Sigmoid colon (tissue), 4 donors: Measurements from ENCODE around the gene RAB3GAP2.

Source experiments
- CTCF ChIP-seq, 4 experiments: fragments of 450-650 bp in 3 of 4; fragments of 200-600 bp in 1 of 4; IDR thresholded peaks; one replicate each; pipeline ENCODE4 v1.5.1; 2016 to 2019; ENCODE audit warnings: antibody characterized with exemption in 4 of 4, mild to moderate bottlenecking in 3 of 4, moderate library complexity in 2 of 4
- EP300 ChIP-seq, 4 donors: sonication (generic); formaldehyde crosslinking; IDR thresholded peaks; one replicate each; pipeline ENCODE4 v1.6.1; 2017; ENCODE audit warnings: antibody characterized with exemption in 4 of 4
- POLR2A ChIP-seq, 2 donors: fragments of 450-650 bp; IDR thresholded peaks; one replicate each; pipeline ENCODE4 v1.6.1; 2016; ENCODE audit warnings: antibody characterized with exemption in 2 of 2, mild to moderate bottlenecking in 2 of 2, moderate library complexity in 2 of 2

GRCh38 chr1:220307607-220308006 is 35.4 kb upstream of the RAB3GAP2 start:
- TF ChIP-seq CTCF (IDR thresholded peaks at IDR 0.05) (no peak), POLR2A (IDR thresholded peaks at IDR 0.05) (no peak), EP300 (IDR thresholded peaks at IDR 0.05) (no peak)
